Uterus (tissue), 2 donors: Measurements from ENCODE around the gene ZIC1.

ENCODE experiments used
- POLR2A ChIP-seq, 2 donors: fragments of 450-650 bp; IDR thresholded peaks; one replicate each; pipeline ENCODE4 v1.6.1; 2016; ENCODE audit warnings: antibody characterized with exemption in 2 of 2, mild to moderate bottlenecking in 1 of 2, moderate library complexity in 1 of 2
- TF ChIP-seq, protein P1 (sequence below), 4 experiments: fragments of 200-600 bp in 2 of 4; fragments of 450-650 bp in 2 of 4; sonication (generic) in 2 of 4; IDR thresholded peaks; one replicate each; pipeline ENCODE4 v1.5.1; 2016 to 2019; ENCODE audit warnings: antibody characterized with exemption in 4 of 4, mild to moderate bottlenecking in 2 of 4, moderate library complexity in 1 of 4

DNA sequence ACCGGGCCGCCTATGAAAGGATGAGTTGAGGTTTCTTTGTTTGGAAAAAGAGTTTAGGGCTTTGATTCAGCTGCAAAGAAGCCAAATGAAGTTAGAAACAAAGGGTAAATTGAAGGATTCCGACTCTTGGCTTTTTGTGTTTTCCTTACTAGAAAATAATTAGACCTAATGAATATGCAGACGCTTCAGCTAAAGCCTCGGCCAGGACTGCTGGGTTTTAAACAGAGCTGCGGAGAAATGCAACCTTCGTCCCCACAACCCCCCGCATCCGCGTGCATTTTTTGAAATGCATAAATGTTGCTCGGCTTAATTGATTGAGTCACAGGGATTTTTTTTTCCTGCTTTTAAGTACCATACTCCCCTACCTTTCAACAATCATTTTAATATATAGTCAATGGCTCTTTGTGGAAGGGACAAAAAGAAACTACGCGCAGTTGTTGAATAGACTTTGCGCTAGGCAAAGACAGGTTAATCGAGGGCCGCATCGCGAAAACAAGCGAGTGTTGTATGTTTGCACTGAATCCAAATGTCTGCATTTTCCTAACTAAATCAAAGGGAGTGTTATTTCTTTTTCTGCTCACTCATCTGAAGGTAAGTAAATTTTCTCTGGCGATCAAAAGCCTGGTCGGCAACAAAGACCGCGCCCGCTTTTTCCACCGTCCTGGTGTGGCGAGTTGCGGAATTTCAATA lies 1.5 kb upstream of the ZIC1 start:
- TF ChIP-seq, protein P1, sequence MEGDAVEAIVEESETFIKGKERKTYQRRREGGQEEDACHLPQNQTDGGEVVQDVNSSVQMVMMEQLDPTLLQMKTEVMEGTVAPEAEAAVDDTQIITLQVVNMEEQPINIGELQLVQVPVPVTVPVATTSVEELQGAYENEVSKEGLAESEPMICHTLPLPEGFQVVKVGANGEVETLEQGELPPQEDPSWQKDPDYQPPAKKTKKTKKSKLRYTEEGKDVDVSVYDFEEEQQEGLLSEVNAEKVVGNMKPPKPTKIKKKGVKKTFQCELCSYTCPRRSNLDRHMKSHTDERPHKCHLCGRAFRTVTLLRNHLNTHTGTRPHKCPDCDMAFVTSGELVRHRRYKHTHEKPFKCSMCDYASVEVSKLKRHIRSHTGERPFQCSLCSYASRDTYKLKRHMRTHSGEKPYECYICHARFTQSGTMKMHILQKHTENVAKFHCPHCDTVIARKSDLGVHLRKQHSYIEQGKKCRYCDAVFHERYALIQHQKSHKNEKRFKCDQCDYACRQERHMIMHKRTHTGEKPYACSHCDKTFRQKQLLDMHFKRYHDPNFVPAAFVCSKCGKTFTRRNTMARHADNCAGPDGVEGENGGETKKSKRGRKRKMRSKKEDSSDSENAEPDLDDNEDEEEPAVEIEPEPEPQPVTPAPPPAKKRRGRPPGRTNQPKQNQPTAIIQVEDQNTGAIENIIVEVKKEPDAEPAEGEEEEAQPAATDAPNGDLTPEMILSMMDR (IDR thresholded peaks at IDR 0.05) = no peak
- no peak for TF ChIP-seq POLR2A (IDR thresholded peaks at IDR 0.05)
